A549 (cell line): ENCODE results near the gene LLGL2.

Experiments used
- CBX8 ChIP-seq: fragments of 200-600 bp; sonication (generic); IDR thresholded peaks from 2 replicates; pipeline ENCODE4 v1.6.1; 2016
- CHD2 ChIP-seq: fragments of 150-350 bp; IDR thresholded peaks from 2 replicates; pipeline ENCODE4 v1.6.1; 2014; ENCODE audit warnings: low read length; ENCODE audit not compliant: partially characterized antibody
- CTCF ChIP-seq: fragments of >200 bp; sonication (Bioruptor Twin); formaldehyde crosslinking; IDR thresholded peaks from 3 replicates; pipeline ENCODE4 v1.5.1; 2016
- JUN ChIP-seq, 2 experiments: fragments of >200 bp; sonication (Bioruptor Twin); formaldehyde crosslinking; IDR thresholded peaks; 2 replicates in 1 of 2; 3 replicates in 1 of 2; pipeline ENCODE4 v1.6.1; 2016 to 2017
- NPAS2 ChIP-seq: fragments of 250-450 bp; sonication (Bioruptor Pico); IDR thresholded peaks from 2 replicates; pipeline ENCODE4 v1.8.0; 2022; ENCODE audit warnings: mild to moderate bottlenecking, moderate library complexity, borderline replicate concordance
- PHF8 ChIP-seq: fragments of 200-600 bp; sonication (generic); IDR thresholded peaks from 2 replicates; pipeline ENCODE4 v1.6.1; 2016; ENCODE audit warnings: low read depth, mild to moderate bottlenecking, antibody characterized with exemption, moderate library complexity, borderline replicate concordance
- POLR2A ChIP-seq: IDR thresholded peaks from 2 replicates; pipeline ENCODE4 v1.6.1; 2012; ENCODE audit warnings: mild to moderate bottlenecking, low read length
- RAD21 ChIP-seq, 2 experiments: fragments of >200 bp in 1 of 2; sonication (Bioruptor Twin) in 1 of 2; formaldehyde crosslinking in 1 of 2; IDR thresholded peaks in 1 of 2; conservative IDR thresholded peaks in 1 of 2; 2 replicates in 1 of 2; 3 replicates in 1 of 2; pipeline ENCODE4 v1.6.1; 2012 to 2018; ENCODE audit warnings: inconsistent platforms in 1 of 2
- RFX5 ChIP-seq: fragments of 450-650 bp; IDR thresholded peaks from 2 replicates; pipeline ENCODE4 v1.7.1; 2014; ENCODE audit warnings: antibody characterized with exemption, mild to moderate bottlenecking, moderate library complexity

GRCh38 chr17:75558666-75559530 is 33.4 kb downstream of the LLGL2 start:
- TF ChIP-seq RAD21 (conservative IDR thresholded peaks at IDR 0.05 in 1 of 2, IDR thresholded peaks at IDR 0.05 in 1 of 2) (no peak), CTCF (no peak), NPAS2 (CRISPR knock-in tag) (no peak), RFX5 (no peak), POLR2A (no peak), PHF8 (no peak), CHD2 (no peak), JUN (IDR thresholded peaks at IDR 0.05) (no peak), CBX8 (no peak)
